Measurements from ENCODE around the gene CEMIP.

- TF ChIP-seq CTCF (IDR thresholded peaks at IDR 0.05; ENCODE audit: insufficient read depth, low read depth, low read length) (no peak), EZH2 (IDR thresholded peaks at IDR 0.05; ENCODE audit: insufficient read depth, low read length) (no peak)
Observed at GRCh38 chr15:81000624-81001151, 221.5 kb downstream of the CEMIP start, which contains the start of gene TLNRD1.
